GM10266 (cell line): Measurements from ENCODE around the gene RAD51B.

Source experiments
- DNase-seq: peaks from one replicate; pipeline ENCODE4 v3.0.0; 2012; ENCODE audit errors: extremely low spot score
- CTCF ChIP-seq: IDR thresholded peaks from 2 replicates; pipeline ENCODE4 v1.5.1; 2012; ENCODE audit warnings: mild to moderate bottlenecking, low read depth; ENCODE audit not compliant: control insufficient read depth, insufficient read depth; ENCODE audit errors: missing control alignments

RAD51B gene

DNA sequence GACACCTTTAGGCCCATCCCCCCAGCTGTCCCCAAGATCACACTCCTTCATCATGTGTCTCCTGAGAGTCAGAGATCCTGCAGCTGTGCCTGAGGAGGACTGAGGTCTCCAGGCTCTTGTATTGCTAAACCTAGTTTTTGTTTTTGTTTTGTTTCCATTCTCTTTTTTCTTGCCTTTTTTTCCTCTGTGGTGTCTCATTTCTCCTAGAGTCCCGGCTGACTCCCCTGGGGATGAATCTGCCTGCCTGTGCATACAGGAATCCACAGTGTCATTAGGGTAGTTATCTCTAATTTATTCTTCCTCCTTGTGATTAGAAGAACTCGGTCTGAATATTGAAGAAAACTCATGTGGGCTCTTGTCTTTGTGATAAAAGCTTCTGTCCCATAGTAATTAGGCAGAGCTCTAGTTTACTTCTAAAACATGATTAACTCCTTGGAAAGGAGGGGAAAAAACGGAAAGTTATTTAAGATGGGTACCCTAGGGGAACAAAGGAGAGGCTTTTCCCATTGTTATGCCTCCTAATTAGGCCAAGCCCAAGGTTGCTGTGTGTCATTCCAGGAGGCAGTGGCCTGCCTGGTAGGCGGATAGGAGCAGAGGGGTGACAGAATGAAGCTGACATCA is 630.1 kb downstream of the RAD51B start:
- no peak for DNase-seq
- no peak for TF ChIP-seq CTCF

- DNase-seq, result no peak
- TF ChIP-seq CTCF, result no peak
Measured at GRCh38 chr14:68450391-68451120, 631.0 kb downstream of the RAD51B start.

DNA sequence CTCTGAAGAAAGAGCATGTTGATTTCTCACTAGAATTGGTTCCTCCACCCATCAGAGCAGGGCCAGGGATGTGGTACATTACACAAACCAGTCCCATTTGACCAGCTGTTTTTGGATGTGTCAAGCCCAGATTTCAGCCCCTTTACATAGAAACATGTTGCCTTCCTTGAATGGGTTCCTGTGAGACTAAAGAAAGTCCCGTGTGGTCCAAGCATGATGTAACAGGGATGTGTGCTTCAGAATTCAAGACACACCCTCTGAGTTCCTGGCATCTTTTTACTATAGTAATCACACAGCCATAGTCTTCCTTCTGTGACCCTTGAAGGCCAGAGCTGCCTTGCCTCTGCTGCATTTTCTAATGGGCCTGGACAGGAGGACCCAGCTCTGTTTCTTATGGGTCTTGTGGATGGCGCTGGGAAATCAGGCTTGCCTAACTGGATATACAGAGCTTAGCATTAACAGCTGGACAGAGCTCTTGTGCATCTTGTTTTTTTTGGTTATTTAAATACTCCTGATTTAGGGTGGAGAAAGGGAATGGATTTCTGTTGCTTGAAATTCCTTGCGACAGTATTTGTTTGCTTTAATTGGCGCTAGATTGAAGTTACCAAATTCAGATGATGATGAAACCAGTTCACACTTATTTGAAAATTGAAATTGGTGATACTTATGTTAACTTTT is 632.3 kb downstream of the RAD51B start:
- no peak for DNase-seq
- no peak for TF ChIP-seq CTCF

DNA sequence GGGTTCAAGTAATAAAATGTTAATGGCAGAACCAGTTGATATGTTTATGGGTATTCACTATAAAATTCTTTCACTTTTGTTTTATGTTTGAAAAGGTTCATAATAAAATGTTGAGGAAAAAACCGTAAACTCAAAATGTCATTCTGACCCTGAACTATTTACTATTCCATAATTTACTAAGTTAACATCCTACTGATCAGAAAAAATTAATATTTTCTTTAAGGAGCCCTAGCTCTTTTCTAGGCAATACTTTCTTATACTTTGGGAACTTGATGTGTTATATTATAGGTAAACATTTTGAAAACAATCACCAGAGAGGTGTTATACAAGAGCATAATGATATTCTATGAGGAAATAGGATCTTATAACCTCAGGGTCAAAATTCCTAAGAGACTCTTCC is 638.7 kb downstream of the RAD51B start:
- DNase-seq, result no peak
- TF ChIP-seq CTCF, result no peak

DNA sequence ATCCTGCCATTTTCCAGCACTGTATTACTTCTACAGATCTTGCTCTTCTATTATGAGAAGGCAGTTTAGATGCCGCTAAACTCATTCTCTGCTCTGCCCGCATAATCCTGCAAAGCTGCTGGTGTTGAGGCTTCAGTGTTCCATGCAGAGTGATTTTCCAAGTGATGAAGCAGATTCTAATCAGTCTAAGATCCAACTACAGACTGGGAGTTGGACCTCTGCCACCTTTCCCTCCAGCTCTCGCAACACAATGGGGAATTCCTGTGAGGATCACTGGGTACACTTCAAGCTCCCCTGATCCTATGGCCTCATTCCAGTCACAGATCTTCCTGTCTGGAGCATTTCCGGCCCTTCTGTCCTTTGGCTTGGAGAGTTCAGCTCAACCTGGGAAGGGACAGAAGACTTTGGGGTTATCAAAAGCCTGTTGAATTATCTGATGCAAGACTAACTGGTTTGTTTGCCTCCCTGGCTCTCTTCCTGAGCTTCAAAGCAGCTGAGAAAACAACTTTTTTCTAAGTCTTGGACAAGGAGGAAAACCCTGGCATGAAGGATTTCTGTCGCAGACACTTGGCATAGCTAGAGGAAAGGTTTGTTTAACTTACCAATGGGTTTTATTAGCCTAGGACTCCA is 639.4 kb downstream of the RAD51B start:
- no peak for DNase-seq

DNA sequence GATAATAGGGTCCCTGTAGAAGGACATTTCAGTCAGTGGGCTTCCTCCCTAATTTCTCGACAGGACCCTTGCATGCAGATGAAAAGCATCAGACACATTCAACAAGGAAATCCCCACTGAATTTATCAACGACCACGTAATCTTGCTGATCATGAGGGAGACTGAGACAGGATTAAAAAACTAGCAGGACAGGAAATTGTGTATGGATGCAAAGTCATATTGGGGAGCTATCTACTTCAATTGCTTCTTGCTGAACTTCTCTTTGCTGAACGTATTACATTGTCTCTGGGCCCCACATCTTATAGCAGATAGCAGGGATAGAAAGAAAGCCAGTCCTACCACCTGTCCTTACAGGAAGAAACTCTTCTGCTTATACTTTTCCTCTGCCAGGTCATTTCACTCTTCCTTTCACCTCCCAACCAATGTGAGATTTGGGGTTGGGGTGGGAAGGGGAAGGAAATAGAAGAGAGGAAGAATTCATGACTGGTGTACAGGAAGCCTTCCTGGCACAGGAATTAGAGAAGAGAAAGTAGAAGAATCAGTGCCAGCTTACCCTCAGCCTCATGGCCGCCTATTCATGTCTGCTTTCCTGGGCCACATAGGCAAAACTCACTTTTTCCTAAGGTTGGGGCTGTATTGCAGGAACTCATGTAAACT is 640.0 kb downstream of the RAD51B start:
- TF ChIP-seq CTCF, result no peak
- no peak for DNase-seq

More for the DNA sequence above, 639.4 kb downstream of the RAD51B start:
- no peak for TF ChIP-seq CTCF
